Peyer's patch (tissue), 4 donors: Measurements from ENCODE around the gene TMCO4.

Experiments used
- CTCF ChIP-seq, 6 experiments: fragments of 450-650 bp in 4 of 6; fragments of 200-600 bp in 2 of 6; sonication (generic) in 1 of 6; IDR thresholded peaks; one replicate each; pipeline ENCODE4 v1.5.1; 2017 to 2019; ENCODE audit warnings: antibody characterized with exemption in 6 of 6, mild to moderate bottlenecking in 3 of 6, moderate library complexity in 1 of 6
- POLR2A ChIP-seq, 2 donors: fragments of 450-650 bp; IDR thresholded peaks; one replicate each; pipeline ENCODE4 v1.5.1; 2017; ENCODE audit warnings: antibody characterized with exemption in 2 of 2, mild to moderate bottlenecking in 2 of 2, moderate library complexity in 2 of 2

GRCh38 chr1:19800076-19800804, 524 bp upstream of the TMCO4 start:
- no peak for TF ChIP-seq POLR2A (IDR thresholded peaks at IDR 0.05)
- no peak for TF ChIP-seq CTCF (IDR thresholded peaks at IDR 0.05)
